ENCODE results near the gene FAM234B.
"Not testable (repeated sequence)": the region's sequence is repeated elsewhere in the genome, so short reads cannot be mapped to it uniquely, and the experiment has no call there.

FAM234B gene

GRCh38 chr12:13052421-13052820, 8.2 kb downstream of the FAM234B start:
- no peak for DNase-seq (ENCODE audit: low read depth)
- no peak overlapping the region for H3K4me3 ChIP-seq (ENCODE audit: low read depth, low read length)
- TF ChIP-seq CTCF (IDR thresholded peaks at IDR 0.05; ENCODE audit: insufficient read depth, low read depth, low read length, missing control alignments), result no peak

DNA sequence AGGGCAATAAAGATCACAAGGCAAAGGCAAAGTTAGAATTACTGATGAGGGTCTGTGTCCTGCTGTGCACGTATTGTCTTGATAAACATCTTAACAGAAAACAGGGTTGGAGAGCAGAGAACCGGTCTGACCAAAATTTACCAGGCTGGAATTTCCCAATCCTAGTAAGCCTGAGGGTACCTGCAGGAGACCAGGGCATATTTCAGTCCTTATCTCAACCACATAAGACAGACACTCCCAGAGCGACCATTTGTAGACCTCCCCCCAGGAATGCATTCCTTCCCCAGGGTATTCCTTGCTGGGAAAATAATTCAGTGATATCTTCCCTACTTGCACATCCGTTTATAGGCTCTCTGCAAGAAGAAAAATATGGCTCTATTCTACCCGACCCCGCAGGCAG, 9.4 kb downstream of the FAM234B start:
- not testable (repeated sequence) for H3K4me3 ChIP-seq (ENCODE audit: low read depth, low read length); DNase-seq (ENCODE audit: low read depth)

DNA sequence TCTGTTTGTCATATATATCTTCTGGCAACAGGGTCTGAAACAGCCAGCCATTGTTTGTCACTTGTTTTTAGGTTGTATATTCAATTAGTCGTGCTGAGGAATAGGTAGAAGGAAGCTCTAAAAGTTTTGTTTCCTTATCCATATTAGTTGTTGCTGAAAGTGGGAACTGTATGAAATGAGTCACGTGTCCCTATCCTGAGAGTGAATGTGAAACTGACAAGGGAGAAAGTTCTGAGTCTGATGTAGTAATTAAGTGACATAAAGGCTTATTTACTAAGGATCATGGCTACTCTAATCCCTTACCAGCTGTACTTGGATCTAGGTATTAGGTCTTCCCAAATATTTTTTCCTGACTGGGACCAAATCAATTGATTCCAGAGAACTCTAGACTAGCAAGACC, 16.4 kb downstream of the FAM234B start:
- TF ChIP-seq CTCF (IDR thresholded peaks at IDR 0.05; ENCODE audit: insufficient read depth, low read depth, low read length, missing control alignments), result no peak
- no peak for DNase-seq (ENCODE audit: low read depth)
- no peak overlapping the region for H3K4me3 ChIP-seq (ENCODE audit: low read depth, low read length)

DNA sequence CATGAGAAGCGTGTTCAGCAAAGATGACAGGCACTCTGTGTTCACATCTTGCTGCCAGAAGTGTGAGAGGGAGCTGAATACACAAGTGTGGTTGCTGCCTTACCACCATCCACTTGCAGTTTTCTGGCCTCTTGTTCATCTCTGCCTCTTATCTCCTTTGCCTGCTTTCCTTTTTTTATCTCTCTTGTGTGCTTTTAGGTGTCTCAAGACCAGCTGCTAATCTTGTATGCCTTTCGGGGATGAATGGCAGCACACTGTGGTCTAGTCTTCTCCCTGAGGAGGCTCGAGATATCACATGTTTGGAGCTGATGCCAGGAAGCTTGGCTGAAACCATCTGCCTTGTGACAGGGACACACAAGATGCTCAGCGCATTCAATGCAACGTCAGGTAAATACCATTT, 17.2 kb downstream of the FAM234B start:
- no peak for DNase-seq (ENCODE audit: low read depth)
- no peak for TF ChIP-seq CTCF (IDR thresholded peaks at IDR 0.05; ENCODE audit: insufficient read depth, low read depth, low read length, missing control alignments)
- no peak overlapping the region for H3K4me3 ChIP-seq (ENCODE audit: low read depth, low read length)

DNA sequence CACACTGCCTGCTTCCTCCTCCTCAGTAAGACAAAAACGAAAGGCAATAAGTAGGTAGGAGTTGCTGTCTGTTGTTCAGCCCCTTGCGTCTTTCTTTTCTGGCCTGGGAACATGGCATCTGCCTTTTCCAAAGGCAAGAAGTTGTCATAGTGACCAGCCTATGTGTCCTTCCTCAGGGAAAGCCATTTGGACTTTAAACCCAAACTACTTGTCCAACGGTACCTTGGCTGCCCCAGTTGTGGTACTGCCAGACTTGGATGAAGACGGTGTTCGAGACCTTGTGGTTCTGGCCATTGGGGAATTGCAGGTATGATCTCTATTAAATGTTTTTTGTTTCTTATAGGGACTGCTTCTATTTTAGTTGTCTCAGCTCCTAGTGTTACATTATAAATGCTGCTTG, 18.5 kb downstream of the FAM234B start:
- no peak overlapping the region for H3K4me3 ChIP-seq (ENCODE audit: low read depth, low read length)
- no peak for TF ChIP-seq CTCF (IDR thresholded peaks at IDR 0.05; ENCODE audit: insufficient read depth, low read depth, low read length, missing control alignments)
- DNase-seq (ENCODE audit: low read depth), result no peak

DNA sequence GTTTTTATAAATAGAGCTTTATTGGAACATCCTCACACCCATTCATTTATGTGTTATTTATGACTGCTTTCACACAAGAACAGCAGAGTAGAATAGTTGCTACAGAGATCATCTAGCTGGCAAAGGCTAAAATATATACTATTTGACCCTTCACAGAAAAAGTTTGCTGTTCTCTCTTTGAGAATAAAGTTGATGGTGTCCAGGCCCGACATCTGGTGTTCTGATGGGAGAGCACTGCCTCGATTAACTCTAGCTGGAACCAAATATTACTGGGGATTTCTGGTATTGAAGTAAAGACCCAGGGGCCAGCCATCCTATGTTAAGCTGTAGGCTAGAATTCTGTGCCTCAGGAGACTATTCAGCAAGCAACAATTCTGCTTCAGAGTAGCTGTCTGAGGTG, 21.8 kb downstream of the FAM234B start:
- TF ChIP-seq CTCF (IDR thresholded peaks at IDR 0.05; ENCODE audit: insufficient read depth, low read depth, low read length, missing control alignments), result no peak
- H3K4me3 ChIP-seq (ENCODE audit: low read depth, low read length), result no peak overlapping the region
- DNase-seq (ENCODE audit: low read depth), result no peak

DNA sequence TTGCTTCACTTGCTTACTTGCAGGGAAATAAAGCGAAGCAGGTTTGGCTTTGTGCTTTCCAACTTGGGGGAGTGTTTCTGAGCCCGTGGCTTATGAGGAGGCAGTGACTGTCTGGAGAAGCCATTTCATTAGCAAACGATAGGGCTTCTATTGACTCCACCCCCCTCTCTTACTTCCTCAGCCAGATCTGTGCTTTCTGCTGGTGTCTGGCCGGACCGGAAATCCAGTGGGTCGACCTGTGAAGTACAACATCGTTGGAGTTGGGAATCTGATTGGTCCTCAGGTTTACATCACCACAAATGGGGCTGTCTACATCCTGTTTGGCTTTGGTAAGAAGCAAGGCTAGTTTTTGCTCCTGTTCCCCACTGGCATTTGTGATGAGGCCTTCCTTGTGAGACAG, 22.3 kb downstream of the FAM234B start:
- H3K4me3 ChIP-seq (ENCODE audit: low read depth, low read length), result no peak overlapping the region
- TF ChIP-seq CTCF (IDR thresholded peaks at IDR 0.05; ENCODE audit: insufficient read depth, low read depth, low read length, missing control alignments), result no peak
- DNase-seq (ENCODE audit: low read depth), result no peak

DNA sequence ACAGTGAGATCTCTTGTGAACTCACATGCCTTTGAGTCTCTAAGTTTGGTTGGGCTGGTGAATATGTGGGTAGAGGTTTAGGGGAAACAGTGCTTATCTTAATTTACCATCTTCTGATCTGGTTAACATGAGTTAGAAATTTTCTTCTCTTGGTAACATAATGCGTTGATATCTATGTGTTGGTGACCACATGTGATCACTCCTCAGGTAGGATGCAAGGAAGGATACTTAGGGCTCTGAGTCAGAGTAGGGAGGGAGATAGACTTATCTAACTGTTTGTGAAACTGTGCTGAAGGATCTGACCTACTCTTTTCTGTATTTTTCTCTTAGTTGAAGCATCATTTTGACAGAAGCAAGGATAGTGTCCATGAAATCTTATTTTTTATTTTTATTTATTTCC, 23.1 kb downstream of the FAM234B start:
- H3K4me3 ChIP-seq (ENCODE audit: low read depth, low read length), result no peak overlapping the region
- TF ChIP-seq CTCF (IDR thresholded peaks at IDR 0.05; ENCODE audit: insufficient read depth, low read depth, low read length, missing control alignments), result no peak
- no peak for DNase-seq (ENCODE audit: low read depth)

All from GM12865 (cell line).